ENCODE data around the gene CHCHD10.

CHCHD10 gene

GRCh38 chr22:23787600-23787896 lies 19.8 kb upstream of the CHCHD10 start:
- DNase-seq = no peak

DNA sequence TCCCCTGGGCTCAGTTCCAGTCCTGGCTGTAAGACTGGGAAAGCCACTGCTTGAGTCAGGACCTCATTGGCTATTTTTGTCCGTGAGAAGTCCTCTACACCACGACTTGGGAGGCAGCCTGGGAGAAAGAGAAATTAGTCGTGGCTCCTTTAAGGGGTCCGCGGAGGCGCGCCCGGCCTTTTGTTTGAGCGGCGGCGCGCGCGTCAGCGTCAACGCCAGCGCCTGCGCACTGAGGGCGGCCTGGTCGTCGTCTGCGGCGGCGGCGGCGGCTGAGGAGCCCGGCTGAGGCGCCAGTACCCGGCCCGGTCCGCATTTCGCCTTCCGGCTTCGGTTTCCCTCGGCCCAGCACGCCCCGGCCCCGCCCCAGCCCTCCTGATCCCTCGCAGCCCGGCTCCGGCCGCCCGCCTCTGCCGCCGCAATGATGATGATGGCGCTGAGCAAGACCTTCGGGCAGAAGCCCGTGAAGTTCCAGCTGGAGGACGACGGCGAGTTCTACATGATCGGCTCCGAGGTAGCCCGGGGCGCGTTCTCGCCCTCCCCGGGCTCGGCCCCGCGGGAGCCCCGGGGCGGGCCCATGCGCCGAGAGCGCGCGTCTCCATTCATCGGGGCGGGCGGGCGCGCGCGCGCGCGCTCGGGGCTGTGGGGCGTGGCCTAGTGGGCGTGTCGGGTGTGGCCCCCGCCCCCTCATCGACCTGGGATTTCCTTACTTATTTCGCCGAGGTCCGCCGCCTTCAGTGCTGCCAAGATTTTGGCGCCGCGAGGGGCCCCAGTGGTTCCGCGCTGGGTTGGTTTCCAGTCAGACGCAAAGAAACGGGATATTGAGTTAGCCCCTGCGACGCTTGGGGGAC lies 19.2 kb upstream of the CHCHD10 start, which contains the start of gene SMARCB1:
SMARCB1 (plus strand) TSS at position 215 of the 848 bp plus-strand sequence; CDS start at position 419, 204 bp downstream.
- peak; percentile 65 for DNase-seq

DNA sequence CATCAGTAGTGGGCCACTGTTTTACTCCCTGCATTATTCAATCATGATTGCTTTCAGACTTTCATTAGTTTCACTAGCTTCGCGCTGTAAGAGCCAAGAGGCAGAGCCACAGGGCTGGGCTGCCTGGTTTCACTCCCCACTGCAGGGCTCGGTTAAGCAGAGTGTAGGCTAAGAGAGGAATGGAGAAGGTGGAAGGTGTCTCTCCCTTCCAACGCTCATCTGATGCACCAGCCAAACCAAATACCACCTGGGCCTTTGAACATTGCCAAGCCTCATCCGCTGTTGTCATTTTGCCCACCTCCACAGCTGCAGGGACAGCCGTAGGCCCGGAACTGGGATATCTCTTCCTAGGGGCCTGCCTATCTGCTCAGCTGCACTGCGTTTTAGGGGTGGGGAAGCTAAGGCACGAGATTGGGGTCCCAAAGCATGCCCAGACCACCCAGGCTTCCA lies 18.5 kb upstream of the CHCHD10 start:
- no peak for DNase-seq

DNA sequence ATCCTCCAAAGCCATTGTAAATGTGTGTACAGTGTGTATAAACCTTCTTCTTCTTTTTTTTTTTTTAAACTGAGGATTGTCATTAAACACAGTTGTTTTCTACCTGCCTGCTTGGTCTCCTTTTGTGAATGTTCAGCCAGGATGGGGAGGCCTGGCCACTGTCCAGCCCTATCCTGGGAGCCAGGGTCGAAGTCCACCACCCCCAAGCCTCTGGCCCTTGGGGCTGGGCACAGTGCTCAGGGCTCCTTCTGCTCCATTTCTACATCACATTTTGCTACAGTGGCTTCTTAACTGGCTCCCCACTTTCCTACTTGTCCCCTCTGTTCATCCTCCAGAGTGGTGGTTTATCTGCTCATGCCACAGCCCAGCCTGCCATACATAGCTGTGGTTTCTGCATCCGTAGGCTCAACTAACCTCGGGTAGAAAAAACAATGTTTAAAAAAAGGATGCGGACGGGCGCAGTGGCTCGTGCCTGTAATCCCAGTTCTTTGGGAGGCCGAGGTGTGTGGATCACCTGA lies 16.5 kb upstream of the CHCHD10 start:
- DNase-seq = no peak

DNA sequence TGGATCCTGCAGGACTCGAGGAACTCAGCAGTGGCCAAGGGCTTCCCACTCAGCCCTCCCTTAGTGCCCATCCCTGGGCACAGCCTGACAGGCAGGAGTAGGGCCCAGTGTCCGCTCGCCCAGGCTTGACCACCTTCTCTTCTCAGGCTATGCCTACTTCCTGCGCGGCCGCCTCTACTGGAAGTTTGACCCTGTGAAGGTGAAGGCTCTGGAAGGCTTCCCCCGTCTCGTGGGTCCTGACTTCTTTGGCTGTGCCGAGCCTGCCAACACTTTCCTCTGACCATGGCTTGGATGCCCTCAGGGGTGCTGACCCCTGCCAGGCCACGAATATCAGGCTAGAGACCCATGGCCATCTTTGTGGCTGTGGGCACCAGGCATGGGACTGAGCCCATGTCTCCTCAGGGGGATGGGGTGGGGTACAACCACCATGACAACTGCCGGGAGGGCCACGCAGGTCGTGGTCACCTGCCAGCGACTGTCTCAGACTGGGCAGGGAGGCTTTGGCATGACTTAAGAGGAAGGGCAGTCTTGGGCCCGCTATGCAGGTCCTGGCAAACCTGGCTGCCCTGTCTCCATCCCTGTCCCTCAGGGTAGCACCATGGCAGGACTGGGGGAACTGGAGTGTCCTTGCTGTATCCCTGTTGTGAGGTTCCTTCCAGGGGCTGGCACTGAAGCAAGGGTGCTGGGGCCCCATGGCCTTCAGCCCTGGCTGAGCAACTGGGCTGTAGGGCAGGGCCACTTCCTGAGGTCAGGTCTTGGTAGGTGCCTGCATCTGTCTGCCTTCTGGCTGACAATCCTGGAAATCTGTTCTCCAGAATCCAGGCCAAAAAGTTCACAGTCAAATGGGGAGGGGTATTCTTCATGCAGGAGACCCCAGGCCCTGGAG lies 15.7 kb upstream of the CHCHD10 start:
- no peak for DNase-seq

- no peak for DNase-seq
These were observed 14.9 kb upstream of the CHCHD10 start for GRCh38 chr22:23782703-23783102.

DNA sequence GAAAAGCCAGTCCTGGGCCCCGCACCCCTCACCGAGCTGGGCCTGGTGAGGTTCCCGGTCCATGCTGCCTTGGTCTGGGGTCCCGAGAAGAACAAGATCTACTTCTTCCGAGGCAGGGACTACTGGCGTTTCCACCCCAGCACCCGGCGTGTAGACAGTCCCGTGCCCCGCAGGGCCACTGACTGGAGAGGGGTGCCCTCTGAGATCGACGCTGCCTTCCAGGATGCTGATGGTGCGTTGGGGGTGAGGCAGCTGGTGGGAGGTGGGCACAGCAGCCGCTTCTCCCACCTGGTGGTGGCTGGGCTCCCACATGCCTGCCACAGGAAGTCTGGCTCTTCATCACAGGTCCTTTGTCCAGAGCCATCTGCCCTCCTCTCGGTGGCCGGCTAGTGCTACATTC lies 14.5 kb upstream of the CHCHD10 start:
- no peak for DNase-seq

GRCh38 chr22:23781511-23782183 lies 13.9 kb upstream of the CHCHD10 start:
- DNase-seq = peak; percentile 73

DNA sequence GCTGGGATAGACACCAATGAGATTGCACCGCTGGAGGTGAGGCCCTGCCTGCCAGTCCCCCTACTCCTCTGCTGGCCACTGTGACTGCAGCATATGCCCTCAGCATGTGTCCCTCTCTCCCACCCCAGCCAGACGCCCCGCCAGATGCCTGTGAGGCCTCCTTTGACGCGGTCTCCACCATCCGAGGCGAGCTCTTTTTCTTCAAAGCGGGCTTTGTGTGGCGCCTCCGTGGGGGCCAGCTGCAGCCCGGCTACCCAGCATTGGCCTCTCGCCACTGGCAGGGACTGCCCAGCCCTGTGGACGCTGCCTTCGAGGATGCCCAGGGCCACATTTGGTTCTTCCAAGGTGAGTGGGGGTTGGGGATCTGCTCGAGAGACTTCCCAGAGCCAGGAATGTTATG lies 13.3 kb upstream of the CHCHD10 start:
- no peak for DNase-seq

GRCh38 chr22:23780146-23780748 lies 12.5 kb upstream of the CHCHD10 start:
- DNase-seq = no peak

DNA sequence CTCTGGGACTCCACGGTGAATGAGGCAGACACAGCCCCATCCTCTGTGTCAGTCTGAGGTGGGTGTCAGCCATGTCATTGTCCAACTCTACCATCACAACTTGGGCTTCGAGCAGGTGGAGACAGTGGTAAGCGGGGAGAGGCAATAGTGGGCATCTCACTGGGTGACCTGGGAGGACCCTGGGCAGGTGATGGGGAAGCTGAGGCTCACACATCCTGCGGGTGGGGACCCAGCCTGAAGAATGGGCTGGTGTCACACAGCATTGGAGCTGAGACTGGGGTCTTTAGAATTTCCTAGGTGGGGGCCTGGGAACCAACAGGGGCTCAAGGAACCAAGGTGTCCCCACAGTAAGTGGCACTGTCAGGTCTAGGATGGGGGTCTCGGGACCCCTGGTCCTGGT lies 12.0 kb upstream of the CHCHD10 start:
- DNase-seq = no peak

GRCh38 chr22:23779083-23779482 lies 11.3 kb upstream of the CHCHD10 start:
- no peak for DNase-seq

DNA sequence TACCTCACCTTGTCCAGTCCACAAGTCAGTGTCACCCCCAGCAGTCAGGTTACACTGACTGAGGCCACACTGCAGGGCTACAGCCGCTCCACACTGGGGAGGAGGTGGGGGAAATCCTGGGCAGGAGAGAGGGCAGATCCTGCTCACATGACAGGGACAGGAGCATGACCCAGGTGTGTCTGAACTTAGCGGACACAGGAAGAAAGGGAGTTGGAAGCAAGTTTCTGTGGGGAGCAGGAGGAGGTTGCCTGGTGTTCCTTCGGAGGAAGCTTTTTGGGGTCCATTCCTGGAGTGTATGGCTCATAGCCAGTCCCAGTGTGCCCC lies 10.8 kb upstream of the CHCHD10 start:
- no peak for DNase-seq

DNA sequence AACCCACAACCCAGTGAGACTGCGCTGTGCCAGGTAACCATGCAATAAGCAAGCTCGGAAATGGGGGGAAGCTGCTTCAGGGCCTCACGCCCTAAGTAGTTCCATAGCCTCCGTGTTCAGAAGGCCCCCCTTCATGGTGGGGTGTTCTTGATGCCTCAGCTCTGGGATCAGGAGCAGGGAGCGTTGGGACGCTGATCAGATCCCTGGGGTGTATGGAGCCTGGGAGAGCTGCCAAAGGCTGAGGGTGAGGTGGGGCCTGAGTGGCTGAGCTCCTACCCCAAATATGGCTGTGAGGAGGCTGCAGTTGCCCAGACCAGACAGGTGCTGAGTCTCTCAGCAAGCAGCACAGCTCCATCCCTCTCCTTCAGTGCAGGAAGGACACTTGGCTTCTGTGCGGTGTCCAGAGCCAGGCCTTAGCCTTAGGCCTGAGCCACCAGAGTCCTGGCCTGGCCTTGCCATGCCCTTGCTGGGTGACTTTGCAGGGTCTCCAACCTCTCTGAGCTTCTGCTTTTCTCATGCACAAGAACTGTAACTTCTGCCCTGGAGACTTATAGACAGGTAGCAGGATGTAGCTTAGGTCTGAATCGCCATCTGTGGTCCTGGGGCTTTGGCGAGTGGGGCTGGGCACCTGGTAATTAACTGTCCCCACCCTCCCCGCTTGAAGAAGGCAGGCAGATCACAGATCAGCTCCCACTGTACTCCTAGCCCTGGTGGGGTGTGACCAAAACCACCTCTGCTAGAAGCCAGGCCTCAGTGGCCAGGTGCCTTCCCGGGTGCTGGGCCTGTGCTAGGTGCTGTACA lies 10.2 kb upstream of the CHCHD10 start:
- DNase-seq = no peak

GRCh38 chr22:23775779-23776375 lies 8.1 kb upstream of the CHCHD10 start:
- no peak for DNase-seq

GRCh38 chr22:23774922-23775436 lies 7.2 kb upstream of the CHCHD10 start:
- DNase-seq = no peak

- no peak for DNase-seq
These were observed 6.5 kb upstream of the CHCHD10 start for GRCh38 chr22:23774114-23774921.

- DNase-seq = no peak
These were observed 5.8 kb upstream of the CHCHD10 start for GRCh38 chr22:23773483-23774113.

- DNase-seq = no peak
These were observed 5.1 kb upstream of the CHCHD10 start, which contains the start of gene MMP11 for GRCh38 chr22:23772649-23773473. Gene MMP11 (plus strand): TSS chr22:23772849. CDS start chr22:23772871, 22 bp downstream.
